T-helper 2 cell treated with Interferon-gamma antibody and Interleukin-4, amounts not matched to agents 5 μg/mL and 100 μg/mL, for 36 hours (primary cell): Measurements from ENCODE around the gene EZH2.

ENCODE experiments used
- DNase-seq: peaks from one replicate; pipeline ENCODE4 v3.0.0; 2021; ENCODE audit warnings: low spot score
- H3K27ac Mint-ChIP-seq: one replicate; pipeline ENCODE4 v1.8.0; 2021; ENCODE audit warnings: mild to moderate bottlenecking, mixed read lengths
- H3K27me3 Mint-ChIP-seq: one replicate; pipeline ENCODE4 v1.8.0; 2021; ENCODE audit warnings: low read depth, mixed read lengths
- H3K36me3 Mint-ChIP-seq: one replicate; pipeline ENCODE4 v1.8.0; 2021; ENCODE audit warnings: low read depth, mixed read lengths
- H3K4me1 Mint-ChIP-seq: one replicate; pipeline ENCODE4 v1.8.0; 2021; ENCODE audit warnings: low read depth, mixed read lengths
- H3K4me3 Mint-ChIP-seq: one replicate; pipeline ENCODE4 v1.8.0; 2022; ENCODE audit warnings: mild to moderate bottlenecking, moderate library complexity, mixed read lengths
- H3K9me3 Mint-ChIP-seq: one replicate; pipeline ENCODE4 v1.8.0; 2021; ENCODE audit warnings: mixed read lengths

EZH2 gene

DNA sequence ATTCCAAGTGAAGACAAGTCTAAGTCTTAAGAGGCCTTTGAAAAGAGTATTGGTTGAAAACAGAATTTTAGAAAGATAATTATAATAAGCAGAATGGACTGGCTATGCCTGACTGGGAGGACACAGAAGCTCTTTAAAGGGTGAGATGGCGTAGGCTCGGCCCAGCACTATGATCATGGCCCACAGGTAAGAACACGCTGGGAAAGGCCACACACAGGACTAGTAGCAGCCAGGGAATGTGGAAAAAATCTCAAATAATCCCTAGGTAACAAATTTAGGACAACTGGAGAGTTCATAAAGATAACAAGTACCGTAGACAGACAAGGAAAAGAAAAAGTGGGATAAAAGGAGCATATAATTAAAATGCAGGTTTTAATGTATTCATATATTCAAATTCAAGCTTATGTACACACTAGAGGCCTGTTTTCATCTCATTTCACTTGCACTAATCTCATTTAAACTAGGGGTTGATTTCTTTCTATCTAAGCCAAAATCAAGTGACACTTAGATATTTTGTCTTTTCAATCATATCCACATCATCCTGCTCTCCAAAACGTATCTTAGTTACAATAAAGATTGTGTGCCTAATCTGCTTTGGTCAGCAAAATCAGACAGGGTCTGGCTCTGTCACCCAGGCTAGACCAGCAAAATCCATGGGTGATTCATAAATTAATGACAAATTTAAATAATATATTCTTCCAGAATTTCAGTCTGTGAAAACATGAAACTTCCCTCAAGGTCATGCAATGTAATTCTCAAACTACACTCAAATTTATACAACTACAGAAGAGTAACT lies 53.0 kb downstream of the EZH2 start:
- Mint-ChIP-seq H3K27ac (no peak overlapping the region), H3K36me3 (peaks cover 47% of the 10 kb centered on the region), H3K4me1 (peaks cover 28% of the 10 kb centered on the region), H3K4me3 (no peak overlapping the region), H3K27me3 (no peaks in the 10 kb centered on the region), H3K9me3 (no peaks in the 10 kb centered on the region)
- DNase-seq: no peak

DNA sequence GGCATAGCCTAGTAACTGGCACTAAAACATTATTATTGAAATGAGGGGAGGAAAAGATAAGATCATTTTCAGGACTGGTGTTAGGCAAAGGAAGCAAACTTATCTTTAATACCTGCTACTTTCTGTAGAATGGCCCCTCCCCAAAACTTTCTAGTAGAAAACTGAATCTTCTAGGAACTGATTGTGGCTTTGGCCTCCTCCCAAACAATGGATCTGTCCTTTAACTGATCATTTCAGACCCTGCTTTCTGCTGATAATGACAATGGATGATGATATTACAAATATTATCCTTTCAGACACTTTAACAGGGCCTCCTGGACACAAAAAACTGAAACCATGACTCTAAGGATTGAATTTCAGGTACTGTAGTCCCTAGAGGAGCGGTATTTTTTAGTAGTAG lies 55.1 kb downstream of the EZH2 start:
- Mint-ChIP-seq H3K4me1 (peaks cover 24% of the 10 kb centered on the region), H3K27ac (peak overlapping the region; percentile 80), H3K36me3 (peaks cover 49% of the 10 kb centered on the region), H3K4me3 (no peak overlapping the region), H3K9me3 (no peaks in the 10 kb centered on the region), H3K27me3 (no peaks in the 10 kb centered on the region)
- no peak for DNase-seq

DNA sequence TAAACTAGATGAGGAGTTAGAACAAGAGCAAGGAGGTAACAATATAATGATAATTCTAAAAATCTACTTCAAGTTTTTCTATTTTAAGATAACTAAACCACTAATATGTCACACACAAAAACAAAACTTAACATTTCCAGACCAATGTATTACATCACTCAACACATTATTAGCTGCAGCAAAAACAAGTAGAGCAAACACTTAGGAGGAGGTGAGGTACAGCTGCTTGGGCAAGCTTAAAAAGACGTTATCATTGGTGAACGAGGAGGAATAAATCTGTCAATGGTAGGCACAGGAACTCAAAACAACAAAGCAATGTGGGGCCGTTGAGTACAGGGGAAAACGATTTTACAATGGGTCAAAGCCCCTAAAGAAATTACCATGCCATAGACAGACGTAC lies 58.8 kb downstream of the EZH2 start:
- H3K27me3 Mint-ChIP-seq: no peaks in the 10 kb centered on the region
- H3K36me3 Mint-ChIP-seq: peaks cover 48% of the 10 kb centered on the region
- no peaks in the 10 kb centered on the region for H3K9me3 Mint-ChIP-seq
- no peak overlapping the region for H3K27ac Mint-ChIP-seq
- H3K4me1 Mint-ChIP-seq: peaks cover 17% of the 10 kb centered on the region
- H3K4me3 Mint-ChIP-seq: no peak overlapping the region
- no peak for DNase-seq

GRCh38 chr7:148824864-148825263 lies 59.2 kb downstream of the EZH2 start:
- Mint-ChIP-seq H3K27ac (no peak overlapping the region), H3K36me3 (peaks cover 49% of the 10 kb centered on the region)

DNA sequence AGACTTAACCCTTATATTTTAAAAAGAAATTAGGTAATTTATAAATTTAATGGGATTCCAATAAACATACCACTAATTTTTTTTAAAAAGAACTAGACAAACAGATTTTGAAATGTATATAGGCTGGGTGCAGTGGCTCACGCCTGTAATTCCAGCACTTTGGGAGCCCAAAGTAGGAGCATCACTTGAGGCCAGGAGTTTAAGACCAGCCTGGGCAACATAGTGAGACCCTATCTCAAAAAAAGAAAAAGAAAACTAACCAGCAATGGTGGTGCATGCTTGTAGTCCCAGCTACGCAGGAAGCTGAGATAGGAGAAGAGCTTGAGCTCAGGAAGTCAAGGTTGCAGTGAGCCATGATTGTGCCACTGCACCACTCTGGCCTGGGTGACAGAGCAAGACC lies 62.7 kb downstream of the EZH2 start:
- no peak overlapping the region for H3K27ac Mint-ChIP-seq

More at GRCh38 chr7:148824864-148825263, 59.2 kb downstream of the EZH2 start:
- Mint-ChIP-seq H3K9me3 (no peaks in the 10 kb centered on the region), H3K4me1 (peaks cover 20% of the 10 kb centered on the region), H3K27me3 (no peaks in the 10 kb centered on the region), H3K4me3 (no peak overlapping the region)
- no peak for DNase-seq

DNA sequence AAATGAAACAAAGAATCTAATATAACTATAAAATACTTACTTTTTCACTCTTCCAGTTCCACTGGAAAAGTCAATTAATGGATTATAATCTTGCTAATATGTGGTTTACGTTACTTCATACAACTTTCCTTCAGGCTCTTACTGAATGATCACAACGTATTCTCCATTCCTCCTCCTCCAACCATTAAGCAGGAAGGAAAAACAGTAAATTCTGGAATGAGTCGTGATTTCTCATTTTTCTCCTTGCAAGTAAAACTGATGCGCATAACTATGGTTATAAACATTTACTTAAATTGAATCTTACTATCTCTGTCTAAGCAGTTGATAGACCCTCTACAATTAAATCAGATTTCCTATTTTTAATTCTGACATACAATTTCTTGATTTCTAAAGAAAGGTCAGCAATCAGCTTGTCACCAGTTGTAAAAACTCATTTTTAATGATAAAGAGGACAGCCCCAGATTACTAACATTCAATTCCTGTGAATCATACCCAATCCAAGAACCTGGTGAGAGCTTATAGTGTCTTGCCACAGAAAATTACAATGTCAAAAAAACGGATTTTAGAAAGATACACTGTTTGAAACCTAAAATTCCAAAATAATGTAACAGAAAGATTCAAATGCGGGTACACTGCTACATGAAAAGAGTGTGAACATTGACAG lies 64.3 kb downstream of the EZH2 start:
- Mint-ChIP-seq H3K27me3 (no peaks in the 10 kb centered on the region), H3K9me3 (no peaks in the 10 kb centered on the region), H3K4me1 (peaks cover 7% of the 10 kb centered on the region), H3K36me3 (peaks cover 59% of the 10 kb centered on the region), H3K4me3 (no peak overlapping the region), H3K27ac (no peak overlapping the region)
- DNase-seq: no peak

More for the DNA sequence above, 62.7 kb downstream of the EZH2 start:
- peaks cover 64% of the 10 kb centered on the region for H3K36me3 Mint-ChIP-seq
- no peak overlapping the region for H3K4me3 Mint-ChIP-seq
- no peaks in the 10 kb centered on the region for H3K9me3 Mint-ChIP-seq
- H3K4me1 Mint-ChIP-seq: peaks cover 9% of the 10 kb centered on the region
- no peak for DNase-seq
- H3K27me3 Mint-ChIP-seq: no peaks in the 10 kb centered on the region

- Mint-ChIP-seq H3K27ac (no peak overlapping the region), H3K9me3 (no peaks in the 10 kb centered on the region), H3K36me3 (peaks cover 74% of the 10 kb centered on the region), H3K4me1 (peaks cover 3% of the 10 kb centered on the region), H3K27me3 (no peaks in the 10 kb centered on the region), H3K4me3 (no peak overlapping the region)
- DNase-seq: no peak
These were observed 68.5 kb downstream of the EZH2 start for GRCh38 chr7:148815612-148816011.

GRCh38 chr7:148814922-148815559 lies 69.0 kb downstream of the EZH2 start:
- peaks cover 75% of the 10 kb centered on the region for H3K36me3 Mint-ChIP-seq
- no peak overlapping the region for H3K27ac Mint-ChIP-seq
- H3K27me3 Mint-ChIP-seq: no peaks in the 10 kb centered on the region
- H3K4me1 Mint-ChIP-seq: peaks cover under 1% of the 10 kb centered on the region
- H3K9me3 Mint-ChIP-seq: no peaks in the 10 kb centered on the region
- DNase-seq: no peak
- no peak overlapping the region for H3K4me3 Mint-ChIP-seq

GRCh38 chr7:148813890-148814289 lies 70.2 kb downstream of the EZH2 start:
- H3K4me1 Mint-ChIP-seq: no peaks in the 10 kb centered on the region
- no peaks in the 10 kb centered on the region for H3K9me3 Mint-ChIP-seq
- no peak for DNase-seq
- no peak overlapping the region for H3K27ac Mint-ChIP-seq
- no peak overlapping the region for H3K4me3 Mint-ChIP-seq
- peaks cover 76% of the 10 kb centered on the region for H3K36me3 Mint-ChIP-seq
- H3K27me3 Mint-ChIP-seq: no peaks in the 10 kb centered on the region

DNA sequence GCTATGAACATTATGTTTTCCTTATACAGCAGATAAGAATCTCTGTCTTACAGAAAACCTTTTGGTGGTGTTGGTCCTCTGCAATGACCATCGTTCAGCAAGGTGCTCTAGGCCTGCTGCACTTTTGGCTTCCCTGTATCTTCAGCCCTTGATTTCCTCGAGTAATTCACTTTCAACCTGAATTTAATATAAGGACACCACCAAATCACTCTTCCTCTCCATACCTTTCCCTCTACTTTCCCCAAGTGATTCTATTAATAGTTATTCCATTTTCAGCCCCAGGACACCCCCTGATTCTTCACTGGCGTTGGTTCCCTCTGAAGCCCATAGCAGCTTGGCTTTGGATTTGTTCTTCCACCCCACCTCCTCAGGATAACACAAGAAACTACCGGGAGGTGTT lies 72.2 kb downstream of the EZH2 start:
- Mint-ChIP-seq H3K27me3 (no peaks in the 10 kb centered on the region), H3K27ac (peak overlapping the region; percentile 67)

GRCh38 chr7:148809856-148810255 lies 74.2 kb downstream of the EZH2 start:
- no peak for DNase-seq
- Mint-ChIP-seq H3K27ac (no peak overlapping the region), H3K4me3 (no peak overlapping the region), H3K9me3 (no peaks in the 10 kb centered on the region), H3K27me3 (no peaks in the 10 kb centered on the region), H3K4me1 (no peaks in the 10 kb centered on the region), H3K36me3 (peaks cover 67% of the 10 kb centered on the region)

More for the DNA sequence above, 72.2 kb downstream of the EZH2 start:
- H3K4me3 Mint-ChIP-seq: no peak overlapping the region
- H3K4me1 Mint-ChIP-seq: no peaks in the 10 kb centered on the region
- no peaks in the 10 kb centered on the region for H3K9me3 Mint-ChIP-seq
- no peak for DNase-seq
- peaks cover 73% of the 10 kb centered on the region for H3K36me3 Mint-ChIP-seq

- H3K27ac Mint-ChIP-seq: no peak overlapping the region
- H3K9me3 Mint-ChIP-seq: no peaks in the 10 kb centered on the region
- no peak for DNase-seq
- H3K4me3 Mint-ChIP-seq: no peak overlapping the region
- no peaks in the 10 kb centered on the region for H3K4me1 Mint-ChIP-seq
- H3K27me3 Mint-ChIP-seq: no peaks in the 10 kb centered on the region
- H3K36me3 Mint-ChIP-seq: peaks cover 50% of the 10 kb centered on the region
These were observed 76.7 kb downstream of the EZH2 start for GRCh38 chr7:148807436-148807835.

GRCh38 chr7:148806187-148806586 lies 77.9 kb downstream of the EZH2 start:
- no peak for DNase-seq
- H3K36me3 Mint-ChIP-seq: peaks cover 43% of the 10 kb centered on the region
- H3K9me3 Mint-ChIP-seq: no peaks in the 10 kb centered on the region
- no peaks in the 10 kb centered on the region for H3K27me3 Mint-ChIP-seq
- no peaks in the 10 kb centered on the region for H3K4me1 Mint-ChIP-seq
- H3K4me3 Mint-ChIP-seq: no peak overlapping the region
- peak overlapping the region; percentile 41 for H3K27ac Mint-ChIP-seq
